ENCODE measurements around the gene JARID2.

JARID2 gene

DNA sequence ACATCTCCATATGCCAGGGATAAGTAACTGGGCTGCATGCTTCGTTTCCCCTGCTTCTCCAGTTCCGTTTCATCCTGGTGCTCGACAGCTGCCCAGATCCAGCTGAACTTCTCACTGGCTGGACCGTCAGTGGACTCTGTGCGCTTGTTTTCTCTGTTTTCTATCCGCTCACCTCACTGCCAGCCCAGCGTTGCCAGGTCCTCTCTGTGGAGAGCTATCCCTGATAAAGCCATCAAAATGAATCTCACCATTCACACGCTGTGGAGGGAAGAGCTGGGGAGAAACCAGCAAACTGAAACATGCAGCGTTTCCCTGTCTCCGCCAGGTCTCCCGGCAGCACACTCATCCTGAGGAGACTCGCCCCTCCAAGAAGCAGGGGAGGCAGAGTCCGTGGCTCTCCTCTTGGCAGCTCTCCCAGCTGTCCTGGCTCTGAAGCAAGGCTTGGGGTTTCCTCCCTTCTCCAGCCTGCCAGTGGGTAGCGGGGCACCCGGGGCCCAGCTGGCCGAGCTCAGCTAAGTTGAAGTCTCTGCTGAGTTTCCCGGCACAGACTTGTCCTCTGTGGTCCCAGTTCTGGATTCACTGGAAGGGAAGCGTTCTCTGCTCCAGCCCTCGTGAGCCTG lies 256.1 kb downstream of the JARID2 start:
- no peak for DNase-seq (ENCODE audit: low read depth in 3 of 3, low spot score in 1 of 3)

DNA sequence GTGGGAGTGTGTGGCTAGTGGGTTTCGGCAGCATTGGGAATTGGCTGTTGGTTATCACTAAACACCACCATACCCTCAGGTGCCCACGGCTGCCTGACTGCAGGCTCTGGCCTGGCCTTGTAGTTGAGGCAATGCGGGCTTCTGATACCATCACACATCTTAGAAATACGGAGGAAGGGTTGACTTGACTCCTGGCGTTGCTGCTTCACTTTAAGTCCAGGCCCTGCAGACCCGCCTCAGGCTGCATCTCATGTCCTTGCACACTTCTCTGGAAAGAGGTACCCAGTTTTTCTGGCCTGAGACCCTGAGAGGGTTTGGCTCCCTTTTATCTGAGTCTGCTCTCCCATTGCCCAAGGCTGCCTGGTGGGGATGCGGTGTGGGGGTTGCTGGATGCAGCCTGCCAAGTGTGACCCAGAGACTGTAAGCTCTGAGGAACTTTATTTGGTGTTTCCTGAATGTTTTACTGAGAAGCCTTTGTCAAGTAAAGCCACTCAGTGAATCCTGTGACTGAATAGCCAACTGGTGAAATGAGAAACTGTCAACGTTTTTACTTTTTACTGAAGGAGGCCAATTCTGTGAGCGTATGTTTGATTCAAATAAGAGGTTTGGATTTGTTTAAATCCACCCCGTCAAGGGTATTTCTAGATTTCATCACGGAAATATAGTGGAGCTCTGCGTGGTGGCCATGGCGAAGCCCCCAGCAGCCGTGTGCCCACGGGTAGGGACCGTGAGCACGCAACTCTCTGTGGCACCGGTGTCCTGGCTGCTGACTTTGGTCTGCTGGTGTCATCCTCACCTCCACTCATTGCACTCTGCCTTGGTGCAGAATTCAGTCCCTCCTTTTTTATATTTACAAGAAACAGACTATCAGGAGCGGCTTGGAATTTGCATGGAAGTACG lies 256.8 kb downstream of the JARID2 start:
- DNase-seq (ENCODE audit: low read depth in 3 of 3, low spot score in 1 of 3) = no peak

DNA sequence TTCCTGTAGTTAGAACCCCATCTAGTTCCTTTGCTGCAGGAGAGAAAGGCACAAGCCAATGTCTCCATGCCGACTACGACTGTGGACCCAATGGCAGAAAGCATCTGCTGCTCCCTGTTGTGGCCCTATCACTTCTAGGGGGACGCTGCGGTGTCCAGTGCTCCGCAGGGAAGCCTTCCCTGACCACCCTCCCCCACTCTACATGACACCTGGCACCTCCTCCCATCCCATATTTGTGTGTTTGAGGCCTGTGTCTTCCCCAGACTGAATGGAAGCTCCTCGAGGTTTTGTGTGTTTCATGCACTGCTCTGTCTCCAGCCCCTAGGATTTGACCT lies 257.4 kb downstream of the JARID2 start:
- DNase-seq (ENCODE audit: low read depth in 3 of 3, low spot score in 1 of 3) = no peak

DNA sequence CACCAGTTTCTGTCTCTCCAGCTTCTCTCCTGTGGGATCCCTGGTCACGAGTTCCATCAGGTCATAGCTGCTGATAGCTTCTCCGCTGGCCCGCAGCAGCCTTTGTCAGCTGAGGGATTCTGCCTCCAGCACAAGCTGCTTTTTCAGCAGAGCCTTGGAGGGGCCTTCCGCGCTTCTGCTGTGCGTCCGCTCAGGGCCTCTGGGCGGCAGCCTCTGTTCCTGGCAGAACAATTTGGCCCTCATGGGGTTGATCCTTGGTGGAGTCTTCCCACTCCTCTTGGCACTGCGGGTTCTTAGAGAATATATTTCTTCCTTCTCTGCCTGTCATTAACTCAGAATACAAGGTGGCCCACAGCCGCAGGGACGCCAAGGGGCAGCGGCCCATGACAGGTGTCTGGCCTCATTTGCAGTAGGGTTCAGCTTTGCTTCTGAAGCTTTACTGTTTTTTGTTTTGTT lies 258.2 kb downstream of the JARID2 start:
- DNase-seq (ENCODE audit: low read depth in 3 of 3, low spot score in 1 of 3) = no peak

DNA sequence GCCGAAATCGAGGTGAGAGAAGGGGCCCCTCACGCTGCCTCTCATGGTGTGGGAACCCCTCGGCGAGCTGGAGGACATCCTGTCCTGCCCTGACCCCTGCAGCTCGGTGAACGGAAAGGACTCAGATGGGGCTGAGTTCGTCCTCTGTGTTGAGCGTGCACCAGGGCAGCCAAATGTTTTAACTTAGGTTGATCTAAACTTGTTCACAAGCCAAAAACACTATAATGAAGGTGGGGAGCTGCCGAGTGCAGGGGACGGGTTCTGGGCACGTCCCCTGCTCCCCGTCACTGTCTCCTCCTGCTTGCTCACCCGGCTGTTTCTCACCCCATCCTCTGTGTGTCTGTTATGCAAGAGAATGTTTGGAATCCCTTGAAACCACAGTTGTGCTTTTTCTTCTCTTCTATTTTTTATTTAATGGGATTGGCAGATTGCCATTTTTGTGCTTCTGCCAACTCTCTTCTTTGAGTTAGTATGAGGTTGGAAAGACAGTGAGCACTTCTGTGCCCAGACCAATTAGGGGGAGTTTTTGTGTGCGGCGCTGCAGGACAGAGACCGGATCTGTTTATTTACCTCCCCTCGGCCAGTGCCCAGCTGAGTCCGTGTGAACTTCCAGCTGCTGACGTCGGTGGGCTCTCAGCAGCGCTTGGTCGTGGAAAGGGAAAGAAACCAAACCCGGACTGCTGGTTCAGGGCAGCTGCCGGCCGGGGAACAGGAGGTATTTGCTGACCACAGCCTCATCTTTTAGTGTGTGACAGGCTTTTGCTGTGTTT lies 258.9 kb downstream of the JARID2 start:
- DNase-seq (ENCODE audit: low read depth in 3 of 3, low spot score in 1 of 3) = no peak

DNA sequence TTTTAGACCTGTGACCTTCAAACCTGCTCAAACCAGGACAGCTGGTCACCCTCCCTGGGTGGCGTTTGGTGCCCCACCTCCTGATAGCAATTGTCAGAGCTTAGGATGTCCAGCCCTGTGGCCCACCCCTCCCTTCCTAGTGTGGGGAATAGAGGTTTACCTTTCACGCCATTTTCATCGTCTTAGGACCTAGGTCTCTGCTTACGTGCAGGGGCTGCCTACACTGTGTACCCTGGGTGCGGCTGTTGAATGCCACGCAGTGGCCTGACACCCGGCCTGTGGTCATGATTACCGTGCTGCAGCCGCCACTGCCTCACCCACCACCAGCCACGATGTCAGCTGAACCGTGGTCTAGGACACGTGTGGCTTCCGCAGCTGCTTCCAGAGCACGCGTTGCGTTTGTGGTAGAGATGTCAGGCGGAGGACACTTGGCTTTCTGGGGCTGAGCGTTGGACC lies 259.6 kb downstream of the JARID2 start:
- DNase-seq (ENCODE audit: low read depth in 3 of 3, low spot score in 1 of 3) = no peak

DNA sequence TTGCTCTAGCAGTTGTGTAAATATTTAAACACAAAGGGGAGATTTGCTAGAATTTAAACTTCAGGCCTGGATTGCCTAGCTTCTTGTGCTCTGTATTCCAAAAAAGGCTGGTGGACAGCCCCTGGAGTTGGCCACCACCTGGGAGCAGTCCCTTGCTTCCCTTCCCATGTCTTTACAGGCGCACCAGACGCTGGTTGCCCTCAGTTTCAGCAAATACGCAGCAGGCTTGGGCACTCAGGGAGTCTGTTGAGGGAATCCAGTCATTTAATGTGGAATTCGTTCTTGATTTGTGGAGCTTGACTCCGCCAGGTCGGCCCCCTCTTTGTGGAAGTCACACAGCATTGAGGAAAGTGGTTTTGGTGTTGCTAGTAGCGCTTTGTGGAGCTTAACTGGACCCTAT lies 260.2 kb downstream of the JARID2 start:
- no peak for DNase-seq (ENCODE audit: low read depth in 3 of 3, low spot score in 1 of 3)

DNA sequence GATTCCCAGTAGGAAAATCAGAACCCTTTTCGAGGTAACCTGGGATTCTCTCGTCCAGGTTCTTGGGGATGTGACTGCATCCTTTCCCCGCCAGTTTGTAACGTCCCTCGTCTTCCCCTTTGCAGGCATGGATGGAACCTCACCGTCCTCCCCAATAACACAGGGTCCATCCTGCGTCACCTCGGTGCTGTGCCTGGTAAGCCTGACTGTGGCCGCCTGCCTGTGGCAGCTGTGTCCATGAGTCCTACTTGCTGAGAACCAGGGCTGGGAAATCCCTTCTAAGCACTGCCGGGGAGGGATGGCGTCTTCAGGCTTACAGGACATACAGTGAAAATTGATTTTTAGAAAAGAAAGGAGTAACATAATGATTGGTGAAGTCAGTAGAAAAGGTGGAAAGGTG lies 261.4 kb downstream of the JARID2 start:
- no peak for DNase-seq (ENCODE audit: low read depth in 3 of 3, low spot score in 1 of 3)

DNA sequence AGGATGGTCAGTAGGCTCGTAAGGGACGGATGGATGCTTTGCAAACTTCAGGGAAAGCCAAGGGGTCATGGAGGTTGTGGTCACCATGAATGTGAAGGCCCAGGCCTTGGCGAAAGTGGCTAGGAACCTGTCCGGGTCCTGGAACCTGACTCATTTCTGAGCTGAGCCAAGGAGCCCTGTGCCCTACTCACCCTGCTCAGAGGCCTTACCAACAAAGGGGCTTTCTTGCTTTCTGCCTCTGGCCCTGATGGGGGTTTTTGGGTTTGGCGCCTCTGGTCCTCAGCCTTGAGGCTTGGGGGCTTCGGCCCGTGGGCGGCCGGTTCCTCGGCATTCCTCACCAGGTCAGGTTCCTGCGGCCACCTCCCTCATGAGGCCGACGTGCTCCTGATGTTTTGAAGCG lies 261.9 kb downstream of the JARID2 start:
- no peak for DNase-seq (ENCODE audit: low read depth in 3 of 3, low spot score in 1 of 3)

DNA sequence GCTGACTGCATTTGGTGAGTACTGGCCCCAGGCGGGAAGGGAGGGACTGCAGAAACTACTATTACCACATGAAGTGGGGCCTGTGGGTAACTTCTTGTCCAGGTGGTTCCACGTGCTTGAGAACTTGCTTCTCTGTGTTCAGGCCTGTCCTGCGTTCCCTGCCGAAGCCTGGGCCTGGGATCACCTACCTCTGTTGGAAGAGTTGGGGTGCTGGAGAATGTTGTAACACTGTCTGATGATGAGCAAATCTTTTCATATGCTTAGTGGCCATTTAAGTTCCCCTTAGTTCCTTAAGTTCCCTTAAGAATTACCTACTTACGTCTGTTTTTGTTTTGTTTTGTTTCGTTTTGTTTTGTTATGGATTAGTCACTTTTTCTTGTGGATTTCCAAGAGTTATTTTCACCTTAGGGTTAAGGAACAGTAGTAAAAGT lies 262.6 kb downstream of the JARID2 start:
- DNase-seq (ENCODE audit: low read depth in 3 of 3, low spot score in 1 of 3) = no peak

DNA sequence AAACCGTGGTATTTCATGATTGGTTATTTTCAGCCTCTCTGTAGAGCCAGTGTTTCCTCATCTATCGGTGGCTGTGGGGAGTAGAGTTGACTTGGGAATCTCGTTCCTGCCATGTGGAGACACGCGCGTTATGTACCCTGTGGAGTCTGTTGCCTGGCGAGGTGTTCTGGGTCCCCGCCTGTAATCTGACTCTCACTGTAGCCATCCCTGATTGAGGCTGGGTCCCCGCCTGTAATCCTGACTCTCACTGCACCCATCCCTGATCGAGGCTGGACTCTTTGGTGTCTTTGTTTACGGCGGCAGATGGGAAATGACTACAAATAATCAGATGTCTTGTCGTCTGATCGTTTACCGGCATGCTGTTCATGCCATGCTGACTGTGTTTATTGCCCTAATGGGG lies 263.1 kb downstream of the JARID2 start:
- no peak for DNase-seq (ENCODE audit: low read depth in 3 of 3, low spot score in 1 of 3)

DNA sequence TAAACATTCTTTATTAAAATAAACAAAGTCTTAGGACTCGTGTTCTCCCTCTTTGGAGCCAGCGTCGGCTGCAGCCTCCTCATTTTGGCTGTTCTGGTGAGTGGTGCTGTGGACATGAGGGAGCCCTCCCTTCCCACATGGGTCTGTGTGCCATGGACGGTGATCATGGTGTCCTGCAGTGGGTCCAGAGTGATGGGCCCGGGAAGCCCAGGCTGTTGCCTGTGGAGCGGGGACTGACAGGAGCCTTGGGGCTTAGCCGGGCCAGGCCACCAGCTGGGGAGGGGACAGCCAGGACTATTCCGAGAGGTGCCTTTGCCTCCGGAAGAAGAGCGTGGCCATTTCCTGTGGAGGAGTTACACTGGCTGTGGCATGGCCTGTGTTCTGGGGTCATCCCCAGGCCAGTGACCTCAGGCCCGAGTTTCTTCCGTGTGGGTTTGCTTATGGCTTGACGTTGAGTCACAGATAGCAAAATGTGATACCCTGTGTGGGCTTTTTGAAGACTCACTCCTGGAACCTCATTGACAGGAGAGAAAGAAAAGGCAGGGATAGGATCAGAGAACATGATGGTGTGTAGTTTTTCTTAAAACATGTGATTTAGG lies 263.6 kb downstream of the JARID2 start:
- DNase-seq (ENCODE audit: low read depth in 3 of 3, low spot score in 1 of 3) = no peak

DNA sequence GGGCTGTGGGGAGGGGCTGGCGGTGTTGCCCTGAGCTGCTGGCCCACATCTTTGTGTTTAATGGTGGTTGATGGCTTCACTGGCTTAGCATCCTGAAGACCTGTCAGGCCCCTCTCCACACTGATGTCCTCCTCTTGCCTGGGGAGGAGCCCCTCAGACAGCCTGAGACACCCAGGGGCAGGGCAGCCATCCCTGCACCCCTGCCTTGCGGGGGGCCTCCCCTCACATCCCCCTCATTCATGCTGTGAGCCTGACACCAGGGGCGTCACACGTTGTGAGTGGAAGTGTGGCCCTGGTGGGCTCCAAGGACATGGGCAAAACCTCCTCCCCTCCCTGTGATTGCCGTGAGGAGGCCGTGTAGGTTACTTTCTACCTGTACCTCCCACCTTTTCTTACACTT lies 264.3 kb downstream of the JARID2 start:
- DNase-seq (ENCODE audit: low read depth in 3 of 3, low spot score in 1 of 3) = no peak

DNA sequence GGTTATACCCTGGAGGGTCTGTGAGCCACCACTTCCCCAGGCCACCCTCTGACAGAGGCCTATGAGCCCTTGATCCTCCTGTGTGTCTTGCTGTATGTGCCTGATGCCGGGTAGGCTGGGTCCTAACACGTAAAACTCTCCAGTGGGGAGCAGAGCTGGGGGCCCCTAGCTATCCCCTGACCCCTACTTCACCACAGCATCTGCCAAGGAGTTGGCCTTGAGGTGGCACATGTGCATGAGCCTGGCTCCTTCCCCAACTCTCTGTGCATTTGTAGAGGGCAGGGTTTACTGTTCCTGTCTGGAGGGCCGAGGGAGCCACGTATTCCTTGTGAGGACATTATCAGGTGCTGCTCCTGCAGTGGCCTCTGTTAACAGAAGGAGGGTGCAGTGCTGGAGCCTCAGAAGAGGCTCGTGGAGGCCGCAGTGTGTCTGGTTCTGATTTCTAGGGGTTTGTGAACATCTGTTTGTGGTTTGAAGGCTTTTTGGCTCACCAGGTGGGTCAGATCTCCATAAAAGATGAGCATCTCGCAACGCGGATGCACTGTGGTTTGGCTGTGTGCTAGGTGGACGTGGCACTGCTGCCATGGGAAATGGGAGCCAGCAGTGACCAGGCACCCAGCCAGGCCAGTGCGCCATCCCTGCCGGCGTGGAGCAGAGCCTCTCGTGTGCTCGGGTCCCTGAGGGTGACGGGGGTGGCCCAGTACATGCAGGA lies 264.8 kb downstream of the JARID2 start:
- DNase-seq (ENCODE audit: low read depth in 3 of 3, low spot score in 1 of 3) = no peak

DNA sequence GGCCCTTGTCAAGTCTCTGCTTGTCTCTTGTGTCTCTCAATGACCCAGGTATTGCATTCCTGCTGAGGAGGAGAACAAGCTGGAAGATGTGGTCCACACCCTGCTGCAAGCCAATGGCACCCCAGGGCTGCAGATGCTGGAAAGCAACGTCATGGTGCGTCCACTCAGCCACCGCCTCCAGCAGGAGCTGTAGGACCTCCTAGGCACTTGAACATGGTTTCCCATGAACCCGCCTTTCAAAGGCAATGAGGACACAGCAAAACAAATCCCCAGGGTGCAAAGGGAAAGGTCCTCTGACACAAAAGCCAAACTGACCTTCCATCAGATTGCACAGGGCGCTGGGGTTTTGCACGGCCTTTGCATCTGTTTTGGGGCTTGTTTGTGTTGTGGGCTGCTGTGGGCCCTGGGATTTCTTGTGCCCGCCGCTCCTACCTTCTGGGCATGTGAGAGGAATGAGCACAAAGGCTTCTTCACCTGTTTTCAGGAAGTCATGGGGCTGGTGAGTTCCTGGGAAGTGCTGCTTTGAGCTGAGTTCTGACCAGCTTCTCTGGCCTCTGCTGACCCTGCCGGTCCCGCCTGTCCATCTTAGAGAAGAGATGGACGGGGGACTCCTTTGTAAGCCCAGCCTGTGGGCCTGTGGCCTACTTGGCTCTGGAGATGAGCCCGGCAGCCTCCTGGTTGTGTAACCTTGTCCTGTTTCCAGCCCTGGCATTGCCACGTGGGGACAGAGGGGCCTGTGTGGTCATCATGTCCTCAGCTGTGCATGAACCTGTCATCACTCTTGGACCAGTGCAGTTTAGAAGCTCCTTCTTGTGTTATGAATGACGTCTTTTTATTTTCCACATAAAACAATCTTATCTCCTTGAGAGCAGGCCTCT lies 265.6 kb downstream of the JARID2 start:
- DNase-seq (ENCODE audit: low read depth in 3 of 3, low spot score in 1 of 3) = no peak

DNA sequence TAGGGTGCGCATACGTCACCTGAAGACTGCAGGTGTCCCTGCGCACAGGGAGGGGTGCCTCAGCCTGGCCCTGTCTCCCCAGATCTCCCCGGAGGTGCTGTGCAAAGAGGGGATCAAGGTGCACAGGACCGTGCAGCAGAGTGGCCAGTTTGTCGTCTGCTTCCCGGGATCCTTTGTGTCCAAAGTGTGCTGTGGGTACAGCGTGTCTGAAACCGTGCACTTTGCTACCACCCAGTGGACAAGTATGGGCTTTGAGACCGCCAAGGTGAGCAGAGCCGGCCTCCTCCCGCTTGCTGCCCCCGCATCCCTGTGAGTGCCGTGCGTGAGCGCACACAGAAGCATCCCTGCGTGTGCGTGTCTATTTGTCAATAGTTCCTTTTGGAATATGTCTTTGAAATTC lies 266.3 kb downstream of the JARID2 start:
- DNase-seq (ENCODE audit: low read depth in 3 of 3, low spot score in 1 of 3) = no peak

DNA sequence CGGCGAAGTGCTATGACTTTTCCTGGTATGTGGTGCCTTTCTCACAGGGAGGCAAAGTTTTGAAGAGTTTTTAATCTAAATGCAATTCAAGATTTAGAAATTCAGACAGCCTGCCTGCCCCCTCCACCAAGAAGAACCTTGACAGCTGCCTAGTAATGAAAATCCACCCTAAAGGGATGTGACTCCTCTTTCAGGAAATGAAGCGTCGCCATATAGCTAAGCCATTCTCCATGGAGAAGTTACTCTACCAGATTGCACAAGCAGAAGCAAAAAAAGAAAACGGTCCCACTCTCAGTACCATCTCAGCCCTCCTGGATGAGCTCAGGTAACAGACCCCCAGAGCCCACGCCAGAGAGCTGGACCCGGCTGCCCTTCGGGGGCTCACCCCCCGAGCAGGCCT lies 266.9 kb downstream of the JARID2 start:
- no peak for DNase-seq (ENCODE audit: low read depth in 3 of 3, low spot score in 1 of 3)

DNA sequence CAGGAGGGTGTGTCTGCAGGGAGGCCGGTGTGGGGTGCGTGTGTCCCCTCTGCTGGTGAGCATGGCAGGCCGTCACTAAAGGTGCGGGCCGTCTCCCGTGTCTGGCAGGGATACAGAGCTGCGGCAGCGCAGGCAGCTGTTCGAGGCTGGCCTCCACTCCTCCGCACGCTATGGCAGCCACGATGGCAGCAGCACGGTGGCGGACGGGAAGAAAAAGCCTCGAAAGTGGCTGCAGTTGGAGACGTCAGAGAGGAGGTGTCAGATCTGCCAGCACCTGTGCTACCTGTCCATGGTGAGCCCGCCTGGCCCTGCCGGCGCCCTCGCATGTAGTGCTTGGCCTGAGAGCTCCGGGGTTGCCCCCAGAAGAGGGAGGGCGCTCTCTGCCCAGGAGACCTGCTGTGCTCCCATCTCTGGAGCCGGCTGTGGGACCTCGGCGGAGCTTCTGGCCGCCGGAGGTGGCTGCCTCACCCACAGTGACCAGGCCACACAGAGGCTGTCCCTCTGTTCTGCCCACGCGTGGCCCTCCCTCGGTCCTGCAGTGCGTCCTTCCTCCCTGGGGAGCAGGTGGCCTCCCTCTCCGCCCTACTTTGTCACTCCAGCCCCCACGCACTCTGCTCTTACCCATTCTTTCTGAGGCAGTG lies 267.4 kb downstream of the JARID2 start:
- DNase-seq (ENCODE audit: low read depth in 3 of 3, low spot score in 1 of 3) = no peak

Data from stimulated activated CD4-positive, alpha-beta T cell treated with anti-CD3 and anti-CD28 coated beads, TNF-alpha, amount 100 ng/mL, for 1 hour (primary cell).